GM23338 (cell line): ENCODE results near the gene RAB3B. TPM values are rescaled to one million over a fixed set of nuclear protein-coding genes. Genes with fewer than 3 reads are reported as not detected.

ENCODE experiments used
- ATAC-seq: fragments of 200-7000 bp; cut with Tn5 transposase; 3 replicates; pipeline ENCODE4 v1.9.1; 2020
- DNase-seq: peaks from one replicate; pipeline ENCODE4 v3.0.0-alpha.2; 2015; ENCODE audit warnings: low spot score
- H2AFZ ChIP-seq: fragments of 200-600 bp; sonication (generic); 2 replicates; pipeline ENCODE4 v1.8.0; 2016; ENCODE audit warnings: antibody characterized with exemption, mild to moderate bottlenecking, moderate library complexity
- H3F3A ChIP-seq: fragments of 200-600 bp; sonication (generic); replicated peaks from 2 replicates; pipeline ENCODE4 v1.8.0; 2017; ENCODE audit warnings: antibody characterized with exemption, mixed run types, low read depth
- H3K27ac ChIP-seq: fragments of 200-600 bp; sonication (generic); 2 replicates; pipeline ENCODE4 v1.6.1; 2016; ENCODE audit warnings: low read depth
- H3K27me3 ChIP-seq: fragments of 200-600 bp; sonication (generic); 2 replicates; pipeline ENCODE4 v1.8.0; 2016; ENCODE audit warnings: mild to moderate bottlenecking, mixed run types, moderate library complexity; ENCODE audit not compliant: insufficient read depth
- H3K36me3 ChIP-seq: fragments of 200-600 bp; sonication (generic); 2 replicates; pipeline ENCODE4 v1.8.0; 2016; ENCODE audit warnings: mild to moderate bottlenecking; ENCODE audit not compliant: insufficient read depth
- H3K4me1 ChIP-seq: fragments of 200-600 bp; sonication (generic); 2 replicates; pipeline ENCODE4 v1.8.0; 2016; ENCODE audit warnings: mild to moderate bottlenecking, moderate library complexity; ENCODE audit not compliant: insufficient read depth
- H3K4me2 ChIP-seq: fragments of 200-600 bp; sonication (generic); 2 replicates; pipeline ENCODE4 v1.7.1; 2017; ENCODE audit warnings: mixed run types
- H3K4me3 ChIP-seq: fragments of 200-600 bp; sonication (generic); 2 replicates; pipeline ENCODE4 v1.6.1; 2016; ENCODE audit warnings: mixed run types
- H3K79me2 ChIP-seq: fragments of 200-600 bp; sonication (generic); replicated peaks from 2 replicates; pipeline ENCODE4 v1.8.0; 2017; ENCODE audit warnings: mild to moderate bottlenecking; ENCODE audit not compliant: insufficient read depth
- H3K9me2 ChIP-seq: fragments of 200-600 bp; sonication (generic); 2 replicates; pipeline ENCODE4 v1.8.0; 2017; ENCODE audit not compliant: insufficient read depth
- H4K20me1 ChIP-seq: fragments of 200-600 bp; sonication (generic); replicated peaks from 2 replicates; pipeline ENCODE4 v1.8.0; 2017; ENCODE audit warnings: mild to moderate bottlenecking; ENCODE audit not compliant: insufficient read depth
- H3K27ac Mint-ChIP-seq: 2 replicates; pipeline ENCODE4 v1.8.0; 2020; ENCODE audit warnings: inconsistent platforms, mild to moderate bottlenecking, moderate library complexity, mixed read lengths
- H3K27me3 Mint-ChIP-seq: 3 replicates; pipeline ENCODE4 v1.8.0; 2022; ENCODE audit warnings: low read depth, mild to moderate bottlenecking, moderate library complexity, mixed read lengths, inconsistent platforms; ENCODE audit not compliant: insufficient read depth, poor library complexity
- H3K36me3 Mint-ChIP-seq: 3 replicates; pipeline ENCODE4 v1.8.0; 2021; ENCODE audit warnings: low read depth, mild to moderate bottlenecking, inconsistent platforms, moderate library complexity, mixed read lengths
- H3K4me1 Mint-ChIP-seq: 3 replicates; pipeline ENCODE4 v1.8.0; 2020; ENCODE audit warnings: mild to moderate bottlenecking, inconsistent platforms, mixed read lengths
- H3K4me3 Mint-ChIP-seq: 3 replicates; pipeline ENCODE4 v1.8.0; 2021; ENCODE audit warnings: moderate library complexity, mild to moderate bottlenecking, inconsistent platforms, mixed read lengths
- H3K9me3 Mint-ChIP-seq: 3 replicates; pipeline ENCODE4 v1.8.0; 2020; ENCODE audit warnings: moderate library complexity, mild to moderate bottlenecking, inconsistent platforms, mixed read lengths
- CREB1 ChIP-seq: fragments of 250-450 bp; sonication (Bioruptor Pico); IDR thresholded peaks from 2 replicates; pipeline ENCODE4 v1.5.0; 2020; ENCODE audit warnings: low read depth, mild to moderate bottlenecking, moderate library complexity
- EZH2phosphoT487 ChIP-seq: fragments of 200-600 bp; sonication (generic); IDR thresholded peaks from one replicate; pipeline ENCODE4 v1.8.1; 2018; ENCODE audit warnings: antibody characterized with exemption; ENCODE audit not compliant: unreplicated experiment
- JUNB ChIP-seq: IDR thresholded peaks from one replicate; pipeline ENCODE4 v1.6.1; 2016; ENCODE audit warnings: antibody characterized with exemption; ENCODE audit not compliant: unreplicated experiment
- NANOG ChIP-seq: IDR thresholded peaks from 2 replicates; pipeline ENCODE4 v1.6.1; 2016; ENCODE audit warnings: antibody characterized with exemption, borderline replicate concordance
- POLR2AphosphoS5 ChIP-seq: IDR thresholded peaks from 2 replicates; pipeline ENCODE4 v1.6.1; 2016; ENCODE audit warnings: antibody characterized with exemption, low read depth
- STAT1 ChIP-seq: IDR thresholded peaks from one replicate; pipeline ENCODE4 v1.6.1; 2016; ENCODE audit warnings: antibody characterized with exemption; ENCODE audit not compliant: unreplicated experiment
- ZNF114 ChIP-seq: fragments of 250-450 bp; sonication (Bioruptor Pico); IDR thresholded peaks from 2 replicates; pipeline ENCODE4 v1.5.0; 2020; ENCODE audit warnings: mild to moderate bottlenecking, moderate library complexity
- ZNF331 ChIP-seq: fragments of 250-450 bp; sonication (Bioruptor Pico); IDR thresholded peaks from 2 replicates; pipeline ENCODE4 v1.5.0; 2020; ENCODE audit warnings: low read depth, mild to moderate bottlenecking, moderate library complexity
- polyA plus RNA-seq: library from polyadenylated mRNA; unstranded; fragments of >200 nt; fragmentation: Nextera tagmentation; extraction: Ambion mirVana; gene quantifications from 2 replicates; pipeline ENCODE4 v1.2.1, GENCODE V29; 2016
- total RNA-seq: library from RNA; depleted of rRNA; stranded (reverse); fragments of >200 nt; shearing (Covaris generic); gene quantifications from 2 replicates; pipeline ENCODE4 v1.2.3, GENCODE V29; 2014
- TF ChIP-seq, protein P1 (sequence below), 2 experiments: fragments of 200-600 bp in 1 of 2; sonication (generic) in 1 of 2; conservative IDR thresholded peaks; 2 replicates each; pipeline versions ENCODE4 v1.5.1 to v1.6.1; 2016 to 2017; ENCODE audit warnings: antibody characterized with exemption in 2 of 2, low read depth in 2 of 2, mild to moderate bottlenecking in 2 of 2, moderate library complexity in 1 of 2
- TF ChIP-seq, protein P2 (sequence below): IDR thresholded peaks from 2 replicates; pipeline ENCODE4 v1.6.1; 2016; ENCODE audit warnings: antibody characterized with exemption
- TF ChIP-seq, protein P3 (sequence below): fragments of 250-450 bp; sonication (Bioruptor Pico); IDR thresholded peaks from 2 replicates; pipeline ENCODE4 v1.5.0; 2020; ENCODE audit warnings: mild to moderate bottlenecking, moderate library complexity
- TF ChIP-seq, protein P4 (sequence below): IDR thresholded peaks from one replicate; pipeline ENCODE4 v1.6.1; 2018; ENCODE audit warnings: antibody characterized with exemption; ENCODE audit not compliant: unreplicated experiment

Gene RAB3B
- total and polyA plus RNA-seq, 2 experiments from 2014 or later, result 18.3 to 37.9 TPM

DNA sequence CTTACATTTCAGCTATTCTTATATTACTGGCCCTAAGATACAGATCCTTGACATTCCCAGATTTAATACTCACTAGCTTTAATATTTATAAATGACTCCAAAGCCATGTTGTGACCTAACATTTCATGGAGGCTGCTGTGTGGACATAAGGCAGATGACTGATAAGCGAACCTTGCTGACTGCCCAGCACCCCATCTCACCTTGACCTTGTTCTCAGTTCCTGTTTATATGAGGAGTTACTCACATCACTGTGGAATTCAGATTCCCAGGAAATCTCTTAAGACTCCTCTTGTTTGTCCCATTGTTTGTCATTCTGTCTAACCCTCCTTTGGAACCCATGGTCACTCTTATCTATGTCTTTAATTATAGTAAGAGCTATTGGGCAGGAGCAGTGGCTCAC lies 21.9 kb downstream of the RAB3B start:
- H3K36me3 Mint-ChIP-seq, result peaks cover 19% of the 10 kb centered on the region

More for the DNA sequence above, 21.9 kb downstream of the RAB3B start:
- Histone ChIP-seq H3K27ac (no peak overlapping the region), H3K4me2 (no peak overlapping the region), H3K79me2 (0 out of 2 replicates have a peak, but pooled peaks cover 6% of the 10 kb centered on the region), H3K27me3 (no peaks in the 10 kb centered on the region), H3K36me3 (peaks cover 10% of the 10 kb centered on the region), H2AFZ (no peak overlapping the region), H3F3A (no peaks in the 10 kb centered on the region; the same call in none of the 2 replicates), H4K20me1 (peaks cover 8% of the 10 kb centered on the region; the same call in 1 of the 2 replicates), H3K4me3 (no peak overlapping the region), H3K4me1 (peaks cover 12% of the 10 kb centered on the region; the same call in 1 of the 2 replicates), H3K9me2 (no peaks in the 10 kb centered on the region)
- TF ChIP-seq NANOG (no peak), ZNF114 (CRISPR knock-in tag) (no peak), CREB1 (CRISPR knock-in tag) (no peak), JUNB (no peak), EZH2phosphoT487 (no peak), POLR2AphosphoS5 (no peak), STAT1 (no peak), ZNF331 (CRISPR knock-in tag) (no peak)
- TF ChIP-seq, protein P1, sequence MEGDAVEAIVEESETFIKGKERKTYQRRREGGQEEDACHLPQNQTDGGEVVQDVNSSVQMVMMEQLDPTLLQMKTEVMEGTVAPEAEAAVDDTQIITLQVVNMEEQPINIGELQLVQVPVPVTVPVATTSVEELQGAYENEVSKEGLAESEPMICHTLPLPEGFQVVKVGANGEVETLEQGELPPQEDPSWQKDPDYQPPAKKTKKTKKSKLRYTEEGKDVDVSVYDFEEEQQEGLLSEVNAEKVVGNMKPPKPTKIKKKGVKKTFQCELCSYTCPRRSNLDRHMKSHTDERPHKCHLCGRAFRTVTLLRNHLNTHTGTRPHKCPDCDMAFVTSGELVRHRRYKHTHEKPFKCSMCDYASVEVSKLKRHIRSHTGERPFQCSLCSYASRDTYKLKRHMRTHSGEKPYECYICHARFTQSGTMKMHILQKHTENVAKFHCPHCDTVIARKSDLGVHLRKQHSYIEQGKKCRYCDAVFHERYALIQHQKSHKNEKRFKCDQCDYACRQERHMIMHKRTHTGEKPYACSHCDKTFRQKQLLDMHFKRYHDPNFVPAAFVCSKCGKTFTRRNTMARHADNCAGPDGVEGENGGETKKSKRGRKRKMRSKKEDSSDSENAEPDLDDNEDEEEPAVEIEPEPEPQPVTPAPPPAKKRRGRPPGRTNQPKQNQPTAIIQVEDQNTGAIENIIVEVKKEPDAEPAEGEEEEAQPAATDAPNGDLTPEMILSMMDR (conservative IDR thresholded peaks at IDR 0.05; ENCODE audit: low read depth in 2 of 2), result no peak
- TF ChIP-seq, protein P2, sequence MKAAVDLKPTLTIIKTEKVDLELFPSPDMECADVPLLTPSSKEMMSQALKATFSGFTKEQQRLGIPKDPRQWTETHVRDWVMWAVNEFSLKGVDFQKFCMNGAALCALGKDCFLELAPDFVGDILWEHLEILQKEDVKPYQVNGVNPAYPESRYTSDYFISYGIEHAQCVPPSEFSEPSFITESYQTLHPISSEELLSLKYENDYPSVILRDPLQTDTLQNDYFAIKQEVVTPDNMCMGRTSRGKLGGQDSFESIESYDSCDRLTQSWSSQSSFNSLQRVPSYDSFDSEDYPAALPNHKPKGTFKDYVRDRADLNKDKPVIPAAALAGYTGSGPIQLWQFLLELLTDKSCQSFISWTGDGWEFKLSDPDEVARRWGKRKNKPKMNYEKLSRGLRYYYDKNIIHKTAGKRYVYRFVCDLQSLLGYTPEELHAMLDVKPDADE, result no peak
- TF ChIP-seq, protein P3, sequence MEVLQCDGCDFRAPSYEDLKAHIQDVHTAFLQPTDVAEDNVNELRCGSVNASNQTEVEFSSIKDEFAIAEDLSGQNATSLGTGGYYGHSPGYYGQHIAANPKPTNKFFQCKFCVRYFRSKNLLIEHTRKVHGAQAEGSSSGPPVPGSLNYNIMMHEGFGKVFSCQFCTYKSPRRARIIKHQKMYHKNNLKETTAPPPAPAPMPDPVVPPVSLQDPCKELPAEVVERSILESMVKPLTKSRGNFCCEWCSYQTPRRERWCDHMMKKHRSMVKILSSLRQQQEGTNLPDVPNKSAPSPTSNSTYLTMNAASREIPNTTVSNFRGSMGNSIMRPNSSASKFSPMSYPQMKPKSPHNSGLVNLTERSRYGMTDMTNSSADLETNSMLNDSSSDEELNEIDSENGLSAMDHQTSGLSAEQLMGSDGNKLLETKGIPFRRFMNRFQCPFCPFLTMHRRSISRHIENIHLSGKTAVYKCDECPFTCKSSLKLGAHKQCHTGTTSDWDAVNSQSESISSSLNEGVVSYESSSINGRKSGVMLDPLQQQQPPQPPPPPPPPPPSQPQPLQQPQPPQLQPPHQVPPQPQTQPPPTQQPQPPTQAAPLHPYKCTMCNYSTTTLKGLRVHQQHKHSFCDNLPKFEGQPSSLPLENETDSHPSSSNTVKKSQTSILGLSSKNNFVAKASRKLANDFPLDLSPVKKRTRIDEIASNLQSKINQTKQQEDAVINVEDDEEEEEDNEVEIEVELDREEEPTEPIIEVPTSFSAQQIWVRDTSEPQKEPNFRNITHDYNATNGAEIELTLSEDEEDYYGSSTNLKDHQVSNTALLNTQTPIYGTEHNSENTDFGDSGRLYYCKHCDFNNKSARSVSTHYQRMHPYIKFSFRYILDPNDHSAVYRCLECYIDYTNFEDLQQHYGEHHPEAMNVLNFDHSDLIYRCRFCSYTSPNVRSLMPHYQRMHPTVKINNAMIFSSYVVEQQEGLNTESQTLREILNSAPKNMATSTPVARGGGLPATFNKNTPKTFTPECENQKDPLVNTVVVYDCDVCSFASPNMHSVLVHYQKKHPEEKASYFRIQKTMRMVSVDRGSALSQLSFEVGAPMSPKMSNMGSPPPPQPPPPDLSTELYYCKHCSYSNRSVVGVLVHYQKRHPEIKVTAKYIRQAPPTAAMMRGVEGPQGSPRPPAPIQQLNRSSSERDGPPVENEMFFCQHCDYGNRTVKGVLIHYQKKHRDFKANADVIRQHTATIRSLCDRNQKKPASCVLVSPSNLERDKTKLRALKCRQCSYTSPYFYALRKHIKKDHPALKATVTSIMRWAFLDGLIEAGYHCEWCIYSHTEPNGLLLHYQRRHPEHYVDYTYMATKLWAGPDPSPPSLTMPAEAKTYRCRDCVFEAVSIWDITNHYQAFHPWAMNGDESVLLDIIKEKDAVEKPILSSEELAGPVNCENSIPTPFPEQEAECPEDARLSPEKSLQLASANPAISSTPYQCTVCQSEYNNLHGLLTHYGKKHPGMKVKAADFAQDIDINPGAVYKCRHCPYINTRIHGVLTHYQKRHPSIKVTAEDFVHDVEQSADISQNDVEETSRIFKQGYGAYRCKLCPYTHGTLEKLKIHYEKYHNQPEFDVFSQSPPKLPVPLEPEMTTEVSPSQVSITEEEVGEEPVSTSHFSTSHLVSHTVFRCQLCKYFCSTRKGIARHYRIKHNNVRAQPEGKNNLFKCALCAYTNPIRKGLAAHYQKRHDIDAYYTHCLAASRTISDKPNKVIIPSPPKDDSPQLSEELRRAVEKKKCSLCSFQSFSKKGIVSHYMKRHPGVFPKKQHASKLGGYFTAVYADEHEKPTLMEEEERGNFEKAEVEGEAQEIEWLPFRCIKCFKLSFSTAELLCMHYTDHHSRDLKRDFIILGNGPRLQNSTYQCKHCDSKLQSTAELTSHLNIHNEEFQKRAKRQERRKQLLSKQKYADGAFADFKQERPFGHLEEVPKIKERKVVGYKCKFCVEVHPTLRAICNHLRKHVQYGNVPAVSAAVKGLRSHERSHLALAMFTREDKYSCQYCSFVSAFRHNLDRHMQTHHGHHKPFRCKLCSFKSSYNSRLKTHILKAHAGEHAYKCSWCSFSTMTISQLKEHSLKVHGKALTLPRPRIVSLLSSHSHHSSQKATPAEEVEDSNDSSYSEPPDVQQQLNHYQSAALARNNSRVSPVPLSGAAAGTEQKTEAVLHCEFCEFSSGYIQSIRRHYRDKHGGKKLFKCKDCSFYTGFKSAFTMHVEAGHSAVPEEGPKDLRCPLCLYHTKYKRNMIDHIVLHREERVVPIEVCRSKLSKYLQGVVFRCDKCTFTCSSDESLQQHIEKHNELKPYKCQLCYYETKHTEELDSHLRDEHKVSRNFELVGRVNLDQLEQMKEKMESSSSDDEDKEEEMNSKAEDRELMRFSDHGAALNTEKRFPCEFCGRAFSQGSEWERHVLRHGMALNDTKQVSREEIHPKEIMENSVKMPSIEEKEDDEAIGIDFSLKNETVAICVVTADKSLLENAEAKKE (CRISPR knock-in tag), result no peak
- TF ChIP-seq, protein P4, sequence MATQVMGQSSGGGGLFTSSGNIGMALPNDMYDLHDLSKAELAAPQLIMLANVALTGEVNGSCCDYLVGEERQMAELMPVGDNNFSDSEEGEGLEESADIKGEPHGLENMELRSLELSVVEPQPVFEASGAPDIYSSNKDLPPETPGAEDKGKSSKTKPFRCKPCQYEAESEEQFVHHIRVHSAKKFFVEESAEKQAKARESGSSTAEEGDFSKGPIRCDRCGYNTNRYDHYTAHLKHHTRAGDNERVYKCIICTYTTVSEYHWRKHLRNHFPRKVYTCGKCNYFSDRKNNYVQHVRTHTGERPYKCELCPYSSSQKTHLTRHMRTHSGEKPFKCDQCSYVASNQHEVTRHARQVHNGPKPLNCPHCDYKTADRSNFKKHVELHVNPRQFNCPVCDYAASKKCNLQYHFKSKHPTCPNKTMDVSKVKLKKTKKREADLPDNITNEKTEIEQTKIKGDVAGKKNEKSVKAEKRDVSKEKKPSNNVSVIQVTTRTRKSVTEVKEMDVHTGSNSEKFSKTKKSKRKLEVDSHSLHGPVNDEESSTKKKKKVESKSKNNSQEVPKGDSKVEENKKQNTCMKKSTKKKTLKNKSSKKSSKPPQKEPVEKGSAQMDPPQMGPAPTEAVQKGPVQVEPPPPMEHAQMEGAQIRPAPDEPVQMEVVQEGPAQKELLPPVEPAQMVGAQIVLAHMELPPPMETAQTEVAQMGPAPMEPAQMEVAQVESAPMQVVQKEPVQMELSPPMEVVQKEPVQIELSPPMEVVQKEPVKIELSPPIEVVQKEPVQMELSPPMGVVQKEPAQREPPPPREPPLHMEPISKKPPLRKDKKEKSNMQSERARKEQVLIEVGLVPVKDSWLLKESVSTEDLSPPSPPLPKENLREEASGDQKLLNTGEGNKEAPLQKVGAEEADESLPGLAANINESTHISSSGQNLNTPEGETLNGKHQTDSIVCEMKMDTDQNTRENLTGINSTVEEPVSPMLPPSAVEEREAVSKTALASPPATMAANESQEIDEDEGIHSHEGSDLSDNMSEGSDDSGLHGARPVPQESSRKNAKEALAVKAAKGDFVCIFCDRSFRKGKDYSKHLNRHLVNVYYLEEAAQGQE, result no peak
- Mint-ChIP-seq H3K4me3 (no peak overlapping the region), H3K27ac (no peak overlapping the region), H3K9me3 (no peaks in the 10 kb centered on the region), H3K4me1 (no peaks in the 10 kb centered on the region), H3K27me3 (peaks cover 2% of the 10 kb centered on the region)
- no peak for DNase-seq
- ATAC-seq, result no peak
